Myocyte (in vitro differentiated cells): ENCODE measurements around the gene ZRSR2. TPM values are rescaled to one million over a fixed set of nuclear protein-coding genes. Genes with fewer than 3 reads are reported as not detected.
"Not testable (repeated sequence)": the region's sequence is repeated elsewhere in the genome, so short reads cannot be mapped to it uniquely, and the experiment has no call there.

Experiments
- DNase-seq: peaks from one replicate; pipeline ENCODE4 v3.0.0-alpha.2; 2012; ENCODE audit warnings: low read depth
- total RNA-seq: library from RNA; depleted of rRNA; stranded (reverse); fragments of >200 nt; gene quantifications from 2 replicates; pipeline ENCODE4 v1.2.3, GENCODE V29; 2014

The ZRSR2 gene
- total RNA-seq, 1 donor from 2014 or later = 4.5 TPM

DNA sequence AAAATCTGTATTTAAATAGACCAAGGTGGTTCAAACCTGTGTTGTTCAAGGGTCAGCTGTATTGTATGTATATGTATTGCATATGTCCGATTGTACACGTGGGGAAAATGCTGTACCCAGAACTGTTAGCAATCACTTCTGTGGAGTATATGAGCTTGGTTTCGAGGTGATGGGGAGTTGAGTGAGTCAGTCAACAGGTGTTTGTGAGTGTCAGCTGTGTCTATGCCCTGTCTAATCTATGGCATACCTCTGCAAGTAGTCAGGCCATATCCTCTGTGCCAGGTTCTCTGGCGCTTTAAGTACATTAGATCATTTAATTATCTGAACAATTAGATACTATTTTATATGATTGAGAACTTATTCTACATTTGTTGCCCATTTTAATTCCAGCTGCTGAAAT, 7.4 kb downstream of the ZRSR2 start:
- peak; percentile 19 for DNase-seq

DNA sequence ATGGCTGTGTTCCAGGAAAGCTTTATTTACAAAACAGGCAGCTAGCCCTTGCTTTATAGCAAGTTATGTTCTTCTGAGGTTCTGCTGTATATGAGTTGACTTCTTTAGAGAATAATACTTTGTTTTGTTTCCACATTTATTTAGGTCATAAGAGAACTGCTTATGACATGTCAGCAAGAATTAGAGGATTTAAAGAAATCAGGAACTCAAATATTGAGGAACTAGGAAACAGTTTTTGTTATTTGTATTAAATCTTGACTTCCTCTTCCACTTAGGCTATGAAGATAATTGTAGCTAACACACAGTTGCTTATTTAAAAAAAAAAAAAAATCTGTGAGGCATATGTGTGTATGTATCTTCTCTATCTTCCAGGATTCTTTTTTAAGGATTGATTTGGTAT, 14.3 kb downstream of the ZRSR2 start:
- no peak for DNase-seq

- no peak for DNase-seq
These were observed 18.0 kb downstream of the ZRSR2 start for GRCh38 chrX:15808254-15808653.

GRCh38 chrX:15812192-15812938, 22.1 kb downstream of the ZRSR2 start:
- DNase-seq = no peak

DNA sequence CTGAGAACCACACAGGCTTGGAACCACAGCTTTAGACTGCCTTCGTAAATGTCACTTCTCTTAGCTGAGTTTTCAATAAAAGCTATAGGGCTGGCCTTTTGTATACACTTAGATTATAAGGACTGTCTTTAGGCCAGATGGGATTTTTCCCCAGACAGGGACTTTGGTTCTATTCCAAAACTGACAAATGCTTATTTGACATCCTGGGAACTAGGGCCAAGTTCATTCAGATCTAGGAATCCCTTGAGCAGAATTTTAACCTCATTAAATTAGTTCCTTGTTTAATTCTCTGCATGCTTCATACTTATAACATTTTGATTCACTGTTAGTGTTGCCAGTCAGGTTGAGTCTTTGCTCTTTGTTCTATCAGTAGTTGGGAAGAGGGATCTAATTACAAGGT, 23.1 kb downstream of the ZRSR2 start:
- DNase-seq = no peak

DNA sequence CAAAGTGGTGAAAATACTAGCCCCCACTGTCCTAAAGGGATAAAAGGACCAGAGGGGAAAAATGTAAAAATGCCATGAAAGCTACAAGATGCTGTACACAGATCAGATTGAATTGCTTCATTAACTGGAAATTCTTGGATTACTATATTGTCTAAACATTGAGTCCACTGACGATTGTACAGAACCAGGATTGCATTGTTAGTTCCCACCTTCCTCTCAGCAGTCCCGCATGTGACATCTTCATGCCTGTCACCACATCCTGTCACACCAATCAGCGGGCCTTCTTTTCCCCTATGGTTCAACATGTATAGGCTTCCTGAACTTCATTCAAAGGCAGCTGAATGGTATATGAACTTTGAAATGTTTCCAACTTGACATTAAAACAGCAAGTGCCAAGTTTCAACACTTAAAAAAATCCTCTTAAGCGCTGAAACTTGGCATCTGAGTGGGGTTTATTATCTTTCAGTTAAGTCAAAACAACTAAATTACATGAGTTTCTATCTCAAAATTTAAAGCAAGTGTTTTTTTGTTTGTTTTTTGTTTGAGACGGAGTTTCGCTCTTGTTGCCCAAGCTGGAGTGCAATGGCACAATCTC, 24.6 kb downstream of the ZRSR2 start:
- DNase-seq = no peak

DNA sequence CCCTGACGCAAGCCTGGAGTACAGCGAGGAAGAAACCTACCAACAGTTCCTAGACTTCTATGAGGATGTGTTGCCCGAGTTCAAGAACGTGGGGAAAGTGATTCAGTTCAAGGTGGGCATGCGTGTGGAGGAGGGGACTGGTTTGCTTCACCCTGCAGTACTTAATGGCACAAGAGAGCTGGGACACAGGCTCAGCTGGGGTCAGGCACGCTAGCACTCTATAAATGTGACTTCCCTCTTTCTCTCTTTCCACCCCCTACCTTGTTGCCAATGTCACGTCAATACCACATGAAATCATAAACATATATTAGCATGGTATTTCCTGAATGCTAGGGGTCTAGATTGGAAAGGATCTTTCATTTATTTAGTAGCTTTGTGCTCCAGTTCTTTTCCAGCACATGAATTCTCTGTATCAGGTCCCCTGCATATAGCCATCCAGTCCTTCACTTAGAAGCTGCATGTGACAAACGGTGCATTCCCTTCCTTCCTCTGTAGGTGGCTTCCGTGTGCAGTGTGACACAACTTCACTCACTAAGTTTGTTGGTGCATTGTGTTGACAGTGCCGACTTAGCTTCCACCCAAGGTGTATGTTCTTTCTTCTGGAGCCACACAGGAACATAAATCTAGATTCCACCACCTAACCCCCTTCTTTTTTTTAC, 25.6 kb downstream of the ZRSR2 start:
- peak; percentile 33 for DNase-seq

GRCh38 chrX:15816438-15816809, 26.1 kb downstream of the ZRSR2 start:
- DNase-seq = no peak

GRCh38 chrX:15816886-15817285, 26.6 kb downstream of the ZRSR2 start:
- DNase-seq = peak; percentile 74

GRCh38 chrX:15820106-15821073, 30.1 kb downstream of the ZRSR2 start:
- peak; percentile 72 for DNase-seq

DNA sequence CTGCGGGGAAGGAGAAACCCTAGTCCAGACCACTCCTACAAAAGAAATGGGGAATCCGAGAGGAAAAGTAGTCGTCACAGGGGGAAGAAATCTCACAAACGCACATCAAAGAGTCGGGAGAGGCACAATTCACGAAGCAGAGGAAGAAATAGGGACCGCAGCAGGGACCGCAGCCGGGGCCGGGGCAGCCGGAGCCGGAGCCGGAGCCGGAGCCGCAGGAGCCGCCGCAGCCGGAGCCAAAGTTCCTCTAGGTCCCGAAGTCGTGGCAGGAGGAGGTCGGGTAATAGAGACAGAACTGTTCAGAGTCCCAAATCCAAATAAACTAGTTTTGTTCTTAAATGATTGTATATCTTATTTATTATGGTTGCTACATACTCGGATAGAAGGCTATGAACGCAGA, 32.6 kb downstream of the ZRSR2 start:
- DNase-seq = no peak

DNA sequence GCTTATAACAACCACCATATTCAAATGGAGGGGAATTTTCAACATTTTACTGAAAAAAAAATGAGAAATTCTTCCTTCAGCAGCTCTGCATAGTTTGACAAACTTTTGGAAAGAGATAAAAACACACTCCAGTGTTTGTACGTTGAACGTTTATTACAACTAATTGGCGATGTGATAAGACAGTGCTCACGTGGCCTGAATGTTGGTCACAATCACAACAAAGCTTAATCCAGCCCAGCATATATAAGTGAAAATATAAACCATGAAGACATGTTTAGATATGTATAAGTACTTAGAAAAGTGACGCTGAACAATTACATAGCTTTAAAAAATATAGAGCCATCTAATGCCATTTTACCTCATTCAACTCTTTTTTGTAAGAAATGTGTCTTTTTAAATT, 35.7 kb downstream of the ZRSR2 start:
- DNase-seq = no peak

- no peak for DNase-seq
These were observed 38.9 kb downstream of the ZRSR2 start for GRCh38 chrX:15829217-15829616.

- not testable (repeated sequence) for DNase-seq
These were observed 41.1 kb downstream of the ZRSR2 start for GRCh38 chrX:15831347-15831746.

DNA sequence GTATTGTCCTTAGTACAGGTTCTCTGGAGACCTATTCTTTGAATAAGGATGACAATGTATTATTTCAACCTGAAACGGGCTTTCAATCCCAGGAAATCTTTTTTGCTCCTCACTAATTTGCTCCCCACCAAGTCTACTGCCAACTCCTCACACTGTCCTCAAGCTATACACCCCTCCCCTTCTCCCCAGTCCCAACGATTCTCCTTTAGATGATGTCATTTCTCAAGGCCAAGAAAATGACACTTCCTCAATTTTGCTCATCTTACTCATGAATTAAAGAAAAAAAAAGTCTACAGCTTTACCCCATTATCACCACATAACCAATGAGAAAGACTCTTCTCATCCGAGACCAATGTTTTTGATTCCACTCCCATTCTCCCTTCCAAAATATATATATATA, 43.8 kb downstream of the ZRSR2 start:
- DNase-seq = no peak

DNA sequence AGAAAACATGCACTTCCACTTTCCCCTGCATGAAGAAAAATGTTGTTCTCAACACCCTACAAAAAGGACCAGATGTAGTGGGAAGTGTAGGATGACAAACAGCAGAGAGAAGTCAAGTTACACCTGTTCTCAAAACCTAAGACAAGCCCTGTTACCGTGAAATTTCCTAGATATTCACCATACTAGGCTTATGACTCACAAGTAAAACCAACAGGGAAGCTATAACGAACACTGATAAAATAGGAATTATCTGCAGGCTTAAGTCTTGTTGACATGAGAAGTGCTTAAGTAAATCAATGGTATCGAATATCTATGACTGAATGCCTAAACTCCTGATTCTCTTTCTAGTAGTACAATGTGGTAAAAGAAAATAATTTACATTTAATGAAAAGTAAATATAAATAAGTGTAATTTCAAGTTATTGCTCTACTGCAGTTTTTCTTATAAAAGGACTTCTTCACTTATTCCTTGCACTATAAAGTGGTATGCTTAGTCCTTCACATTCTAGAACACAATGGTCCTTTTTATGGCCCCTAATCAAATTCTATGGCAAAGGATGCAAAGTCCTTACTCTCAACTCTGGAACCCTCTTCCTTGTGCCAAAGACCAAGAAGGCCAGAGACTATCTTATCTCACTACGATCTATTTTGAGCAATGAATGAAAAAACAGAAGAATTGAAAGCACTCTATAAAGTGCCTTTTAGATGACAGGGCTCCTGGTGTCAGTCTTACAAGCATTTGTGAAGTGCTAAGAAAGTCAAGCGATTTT, 44.7 kb downstream of the ZRSR2 start:
- DNase-seq = no peak

GRCh38 chrX:15838017-15838416, 47.7 kb downstream of the ZRSR2 start:
- DNase-seq = no peak

GRCh38 chrX:15841853-15842516, 51.7 kb downstream of the ZRSR2 start:
- DNase-seq = no peak

DNA sequence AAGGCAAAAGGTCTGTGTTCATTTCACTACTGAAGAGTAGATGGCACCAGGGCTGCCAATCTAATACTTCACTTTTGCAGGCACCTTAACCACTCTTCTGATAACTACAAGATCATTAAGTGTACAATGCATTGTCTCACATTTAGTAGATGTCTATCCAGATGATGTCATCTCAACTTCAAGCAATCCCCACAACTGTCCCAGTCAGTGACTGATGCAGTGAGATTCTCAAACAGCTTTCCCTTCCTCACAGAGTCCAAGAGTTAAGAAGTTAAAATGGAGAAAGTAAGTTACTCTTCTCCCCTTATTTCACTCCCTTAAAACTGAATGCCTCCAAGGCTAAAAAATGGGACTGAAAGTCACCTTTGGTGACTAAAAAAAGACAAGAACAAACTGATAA, 53.7 kb downstream of the ZRSR2 start:
- DNase-seq = no peak

DNA sequence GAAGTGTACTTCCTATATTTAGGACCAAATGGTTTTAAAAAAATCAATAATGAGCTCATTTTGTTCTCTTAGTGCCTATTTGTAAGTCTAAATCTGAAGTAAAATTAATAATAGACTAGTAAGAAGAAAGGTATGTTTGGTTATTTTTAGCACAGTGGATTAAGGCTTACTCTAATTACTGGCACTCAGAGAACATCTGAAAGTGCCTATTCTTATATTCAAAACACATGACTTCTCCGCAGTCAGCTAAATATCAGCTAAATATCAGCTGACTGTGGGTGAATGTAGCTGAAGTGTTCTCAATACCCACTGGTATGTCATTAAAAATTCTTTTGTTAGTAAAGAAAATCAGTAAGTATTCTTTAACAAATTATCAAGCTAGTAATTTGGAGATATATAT, 58.3 kb downstream of the ZRSR2 start:
- DNase-seq = peak; percentile 31
